GM12872 (cell line): Measurements from ENCODE around the gene URB1.

Experiments
- CTCF ChIP-seq: IDR thresholded peaks from 3 replicates; pipeline ENCODE4 v1.5.1; 2011; ENCODE audit warnings: low read depth, mild to moderate bottlenecking, low read length, moderate library complexity; ENCODE audit not compliant: insufficient read depth

Gene URB1

GRCh38 chr21:32347351-32347750, 45.5 kb downstream of the URB1 start:
- no peak for TF ChIP-seq CTCF

DNA sequence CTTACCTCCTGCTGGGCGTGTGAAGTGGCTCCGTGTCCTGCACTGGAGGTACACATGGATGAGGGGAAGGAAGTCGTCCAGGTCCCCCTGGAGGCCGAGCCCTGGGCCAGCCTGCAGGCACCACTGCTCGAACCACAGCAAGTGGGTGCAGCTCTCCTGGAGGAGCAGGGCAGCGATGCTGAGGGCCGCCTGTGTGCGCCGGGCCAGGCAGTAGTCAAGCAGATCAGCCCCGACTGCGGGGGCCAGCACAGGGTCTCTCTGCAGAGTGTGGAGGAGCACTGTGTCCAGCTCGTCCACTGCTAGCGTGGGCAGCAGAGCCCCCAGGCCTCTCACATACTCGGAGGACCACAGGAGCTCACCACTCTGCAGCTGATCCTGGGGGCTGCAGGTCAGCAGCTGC, 45.9 kb downstream of the URB1 start:
- TF ChIP-seq CTCF, result no peak

- no peak for TF ChIP-seq CTCF
Measured at GRCh38 chr21:32340863-32341848, 51.7 kb downstream of the URB1 start.

- no peak for TF ChIP-seq CTCF
Measured at GRCh38 chr21:32338209-32338921, 54.4 kb downstream of the URB1 start.

GRCh38 chr21:32337206-32337605, 55.6 kb downstream of the URB1 start:
- no peak for TF ChIP-seq CTCF

- TF ChIP-seq CTCF, result no peak
Measured at GRCh38 chr21:32336711-32337110, 56.1 kb downstream of the URB1 start.
